Skin of body (tissue), 2 donors: ENCODE data around the gene TMEM178B. TPM values are rescaled to one million over a fixed set of nuclear protein-coding genes. Genes with fewer than 3 reads are reported as not detected.

Experiments
- DNase-seq: peaks from one replicate; lab custom pipeline; 2025; lab: John Stamatoyannopoulos, UW
- total RNA-seq: library from RNA; depleted of rRNA; stranded (reverse); fragments of >200 nt; gene quantifications from one replicate; pipeline ENCODE4 v1.2.3, GENCODE V29; 2014

Gene TMEM178B
- total RNA-seq, 1 donor from 2014 or later, result 0.49 TPM

DNA sequence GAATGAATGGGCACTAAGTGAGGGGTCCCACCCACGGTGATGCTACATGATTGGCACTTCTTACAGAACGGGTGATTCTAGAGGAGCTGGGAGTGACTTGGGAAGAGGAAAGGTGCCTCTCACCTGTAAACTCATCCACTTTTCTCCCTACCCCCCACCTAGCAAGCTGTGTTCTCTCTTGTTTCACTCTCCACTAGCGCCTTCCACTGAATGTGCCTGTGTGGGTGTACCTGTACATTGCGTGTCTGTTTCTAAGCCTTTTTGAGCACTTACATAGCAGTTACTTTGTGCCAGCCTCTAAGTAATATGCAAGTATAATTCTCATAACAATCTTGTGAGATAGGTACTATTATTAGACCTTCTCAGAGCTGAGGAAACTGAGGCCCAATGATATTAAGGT is 343.6 kb downstream of the TMEM178B start:
- DNase-seq, result no peak

DNA sequence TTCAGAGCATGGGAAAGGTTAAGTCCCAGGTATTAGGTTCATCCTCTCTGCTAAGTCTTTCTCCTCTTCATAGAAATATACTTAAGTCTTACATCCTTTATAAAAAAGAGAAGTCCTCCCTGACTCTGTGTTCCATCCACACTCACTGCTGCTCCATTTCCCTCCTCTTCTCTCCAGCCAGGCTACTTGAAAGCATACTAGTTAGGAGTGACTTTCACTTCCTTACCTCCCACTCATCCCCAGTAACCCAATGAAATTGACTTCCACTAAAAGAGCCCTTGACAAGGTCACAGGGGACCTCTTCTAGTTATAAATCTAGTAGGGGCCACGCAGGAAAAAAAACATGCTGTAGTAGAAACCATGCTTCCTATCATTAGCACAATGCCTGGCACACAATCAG is 344.2 kb downstream of the TMEM178B start:
- no peak for DNase-seq

DNA sequence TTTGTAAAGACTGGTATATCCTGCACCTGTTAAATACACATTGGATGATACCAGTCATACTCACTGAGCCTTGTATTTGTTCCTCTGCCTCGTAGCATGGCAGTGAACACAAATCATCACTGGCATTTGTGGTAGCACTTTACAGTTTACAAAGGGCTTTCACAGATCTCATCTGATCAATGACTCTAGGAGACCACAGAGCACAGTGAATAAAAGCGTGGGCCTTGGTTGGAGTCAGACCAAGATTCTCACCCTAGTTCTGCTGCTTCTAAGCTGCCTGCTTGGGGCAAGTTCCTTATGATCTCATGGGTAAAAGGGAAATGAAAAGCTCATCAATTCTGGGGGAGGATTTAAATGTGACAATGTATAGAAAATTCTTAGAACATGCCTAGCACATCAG is 347.4 kb downstream of the TMEM178B start:
- DNase-seq, result no peak

DNA sequence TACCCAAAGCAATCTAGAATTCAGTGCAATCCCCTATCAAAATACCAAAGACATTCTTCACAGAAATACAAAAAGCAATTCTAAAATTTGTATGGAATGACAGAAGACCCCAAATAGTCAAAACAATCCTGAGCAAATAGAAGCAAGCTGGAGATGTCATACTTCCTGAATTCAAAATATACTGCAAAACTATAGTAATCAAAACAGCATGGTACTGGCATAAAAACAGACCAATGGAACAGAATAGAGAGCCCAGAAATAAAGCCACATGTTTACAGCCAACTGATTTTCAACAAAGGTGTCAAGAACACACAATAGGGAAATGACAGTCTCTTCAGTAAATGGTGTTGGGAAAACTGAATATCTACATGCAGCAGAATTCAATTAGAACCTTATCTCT is 353.3 kb downstream of the TMEM178B start:
- DNase-seq, result no peak

DNA sequence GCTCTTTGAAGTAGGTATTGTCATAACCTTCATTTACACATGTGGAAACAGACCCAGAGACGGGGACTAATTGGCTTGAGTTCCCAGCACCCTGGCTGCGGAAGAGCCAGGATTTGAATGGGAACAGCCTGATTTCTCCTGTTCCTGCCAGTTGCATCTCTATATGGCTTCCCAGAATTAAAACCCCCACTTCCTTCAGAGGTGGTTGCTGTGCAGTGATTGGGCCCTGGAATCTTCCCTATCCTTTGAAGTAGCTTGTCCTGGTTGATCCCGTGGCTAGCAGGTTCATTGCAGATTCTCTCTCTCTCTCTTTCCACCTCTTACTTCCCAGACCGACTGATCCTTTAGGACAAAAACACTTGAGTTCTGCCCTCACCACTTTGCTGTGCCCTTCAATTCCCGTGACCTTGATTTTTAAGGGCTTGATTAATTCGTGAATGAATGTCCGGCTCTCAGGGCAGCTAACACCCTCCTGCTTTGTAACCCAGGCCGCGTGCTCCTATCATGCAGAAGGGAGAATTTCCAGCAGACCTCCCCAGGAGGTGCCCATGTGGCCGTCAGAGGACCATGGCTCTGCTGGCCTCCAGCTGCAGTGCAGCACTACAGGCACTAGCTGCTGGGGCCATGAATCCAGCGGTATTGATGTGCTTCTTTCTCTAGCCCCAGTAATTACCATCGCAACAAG is 356.7 kb downstream of the TMEM178B start:
- DNase-seq, result no peak

DNA sequence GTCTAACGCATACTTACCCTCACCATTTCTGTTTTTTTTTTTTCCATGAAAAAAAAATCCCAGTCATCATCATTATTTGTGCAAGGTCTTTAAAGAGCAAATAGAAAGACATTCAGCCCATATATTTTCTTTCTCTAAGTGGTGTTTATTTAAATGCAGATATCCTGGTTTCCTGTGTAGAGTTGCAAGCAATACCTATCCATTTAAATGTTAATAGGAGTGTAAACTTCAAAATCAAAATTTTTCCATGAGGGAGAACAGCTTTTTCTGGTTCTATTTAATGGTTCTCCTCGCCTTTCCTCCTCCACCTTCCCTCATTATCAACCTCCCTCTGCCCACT is 357.2 kb downstream of the TMEM178B start:
- DNase-seq, result no peak

DNA sequence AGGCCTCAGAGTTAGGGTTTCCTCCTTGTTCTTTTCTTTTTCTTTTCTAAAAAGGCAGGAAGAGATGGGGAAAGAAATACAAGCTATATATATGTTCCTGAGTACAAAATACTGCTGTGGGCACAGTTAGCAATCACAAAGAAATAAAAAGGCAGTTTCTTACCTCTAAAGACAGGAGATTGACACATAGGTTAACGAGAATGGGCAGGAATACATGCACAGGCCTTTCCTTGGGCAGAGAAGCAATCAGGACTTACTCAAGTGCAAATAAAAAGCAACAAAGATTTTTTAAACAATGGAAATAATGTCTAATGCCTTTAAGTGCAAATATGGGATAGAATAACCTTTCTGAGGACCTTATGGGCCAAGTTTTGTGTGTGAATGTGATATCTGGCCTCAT is 357.8 kb downstream of the TMEM178B start:
- DNase-seq, result no peak

DNA sequence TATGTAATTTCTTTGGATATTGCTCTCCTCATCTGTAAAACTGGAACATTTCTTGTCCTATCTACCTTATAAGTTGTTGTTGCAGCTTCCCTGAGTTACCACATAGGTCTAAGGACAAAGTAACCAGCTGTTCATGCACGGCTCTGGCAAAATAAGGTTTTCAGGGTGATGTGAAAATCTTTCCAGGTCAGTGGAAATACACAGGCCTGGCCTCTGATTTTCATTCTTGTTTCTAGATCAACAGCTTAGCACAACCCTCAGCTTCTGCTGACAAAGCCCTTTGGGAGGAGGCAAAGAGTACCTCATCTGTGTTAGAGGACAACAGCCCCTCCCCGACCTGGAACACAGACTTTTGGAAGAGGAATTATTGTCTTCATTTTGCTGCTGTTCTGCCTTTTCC is 359.8 kb downstream of the TMEM178B start:
- no peak for DNase-seq

DNA sequence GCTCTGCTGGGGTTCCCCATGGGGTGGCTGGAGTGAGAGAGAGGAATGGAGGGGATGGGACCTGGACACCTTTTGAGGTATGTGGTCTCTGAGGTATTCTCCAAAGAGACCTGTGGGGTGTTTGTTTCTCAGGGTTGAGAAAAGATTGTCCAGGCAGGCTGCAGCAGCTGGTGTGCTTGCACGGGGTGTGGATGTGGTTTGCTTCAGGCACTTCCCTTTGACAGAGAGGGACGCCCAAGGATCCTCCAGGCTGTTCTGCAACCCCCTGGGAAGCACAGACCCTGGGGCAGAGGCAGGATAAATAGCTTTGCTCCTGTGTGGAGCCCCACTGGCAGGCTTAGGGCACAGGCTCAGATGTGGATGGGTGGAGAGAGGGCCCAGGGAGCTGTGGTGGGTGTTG is 362.3 kb downstream of the TMEM178B start:
- DNase-seq, result no peak

DNA sequence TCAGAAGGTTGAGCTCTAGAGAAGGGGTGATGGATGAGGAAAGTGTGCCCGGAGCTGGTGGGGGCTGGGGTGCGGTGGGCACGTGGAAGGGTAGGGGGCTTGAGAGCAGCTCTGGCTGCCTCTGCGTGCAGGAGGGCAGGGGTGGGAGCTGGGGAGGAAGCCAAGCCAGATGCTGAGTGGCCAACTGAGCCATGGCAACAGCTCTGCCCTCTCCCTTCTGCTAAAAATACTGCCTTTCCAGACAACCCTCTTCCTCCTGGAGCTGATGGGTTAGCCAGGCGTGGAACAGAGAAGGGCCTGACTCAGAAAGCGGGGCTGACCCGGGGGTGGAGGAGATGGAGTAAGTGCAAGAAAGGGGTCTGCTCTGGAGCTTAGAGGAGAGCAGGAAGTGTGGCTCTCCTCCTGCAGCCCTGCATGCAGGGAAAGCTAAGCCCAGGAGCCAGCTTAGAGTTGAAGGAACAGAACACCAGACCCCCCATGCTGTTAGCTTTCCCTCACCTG is 362.8 kb downstream of the TMEM178B start:
- no peak for DNase-seq

DNA sequence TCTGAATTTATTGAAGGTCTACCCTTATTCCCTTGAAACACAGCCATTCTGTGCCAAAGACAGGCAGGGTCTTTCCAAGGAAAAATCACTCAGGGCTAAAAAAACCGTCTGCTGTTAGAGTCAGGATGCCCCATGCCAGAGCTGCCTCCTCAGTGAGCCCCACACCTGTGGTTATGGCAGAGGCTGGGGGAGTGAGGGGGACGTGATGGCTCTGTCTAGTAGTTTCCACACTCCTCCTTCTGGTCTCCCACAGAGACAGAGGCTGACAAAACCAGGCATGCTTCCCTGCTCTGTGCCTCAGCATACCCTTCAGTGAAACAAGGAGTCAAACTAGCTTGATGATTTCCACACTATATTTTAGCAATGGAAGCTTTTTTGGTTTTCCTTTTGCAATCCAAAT is 365.3 kb downstream of the TMEM178B start:
- no peak for DNase-seq

DNA sequence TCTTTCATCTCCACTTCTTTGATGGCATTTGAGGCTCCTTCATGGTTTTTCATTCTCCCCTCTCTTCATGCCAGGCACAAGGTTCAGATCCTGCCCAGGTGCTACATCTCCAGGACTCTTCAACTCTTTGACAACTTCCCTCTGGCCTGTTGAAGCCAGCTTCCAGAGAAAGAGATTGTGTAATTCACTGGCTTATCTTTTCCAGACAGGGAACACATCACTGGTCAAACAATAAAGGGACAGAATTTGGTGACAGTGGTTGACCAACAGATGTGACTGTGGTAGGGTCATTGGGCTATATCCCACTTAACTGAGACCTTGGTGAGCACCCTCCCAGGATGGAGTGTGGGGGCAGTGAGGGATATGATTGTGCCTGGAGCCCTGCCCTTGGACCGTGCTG is 365.9 kb downstream of the TMEM178B start:
- DNase-seq, result no peak

DNA sequence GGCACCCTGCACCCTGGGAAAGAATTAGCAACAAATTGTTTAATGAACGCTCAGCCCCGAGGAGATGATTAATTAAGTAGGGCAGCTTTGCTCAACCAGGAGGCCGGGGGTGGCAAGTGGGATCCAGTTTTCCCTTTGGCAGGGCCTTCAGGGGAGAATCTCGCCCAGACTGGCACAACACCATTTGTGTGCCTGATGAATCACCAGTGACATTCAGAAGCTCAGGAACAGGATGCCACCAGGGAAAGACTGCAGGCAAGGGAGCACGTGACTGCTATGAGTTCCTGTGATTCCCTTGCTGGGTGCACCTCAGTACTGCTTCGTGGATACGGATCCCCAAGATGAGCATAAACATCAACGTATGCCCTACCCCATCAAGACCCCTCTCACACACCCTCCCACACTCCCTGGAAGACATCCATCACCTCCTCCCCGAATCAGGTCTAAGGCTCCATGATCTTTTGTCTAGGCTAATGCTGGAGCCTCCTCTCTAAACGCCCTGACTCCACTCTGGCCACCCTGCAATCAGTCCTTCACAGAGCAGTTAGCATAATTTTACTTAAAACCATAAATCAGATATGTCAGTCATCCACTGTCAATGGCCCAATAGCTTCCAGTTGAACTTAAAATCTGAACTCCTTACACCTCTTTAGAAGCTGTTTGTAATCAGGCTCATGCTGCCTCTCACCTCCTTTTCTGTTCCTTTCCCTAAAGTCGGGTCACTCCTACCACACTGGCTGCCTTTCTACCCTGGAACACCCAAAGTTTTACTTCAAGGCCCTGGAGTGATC is 368.2 kb downstream of the TMEM178B start:
- DNase-seq, result no peak

DNA sequence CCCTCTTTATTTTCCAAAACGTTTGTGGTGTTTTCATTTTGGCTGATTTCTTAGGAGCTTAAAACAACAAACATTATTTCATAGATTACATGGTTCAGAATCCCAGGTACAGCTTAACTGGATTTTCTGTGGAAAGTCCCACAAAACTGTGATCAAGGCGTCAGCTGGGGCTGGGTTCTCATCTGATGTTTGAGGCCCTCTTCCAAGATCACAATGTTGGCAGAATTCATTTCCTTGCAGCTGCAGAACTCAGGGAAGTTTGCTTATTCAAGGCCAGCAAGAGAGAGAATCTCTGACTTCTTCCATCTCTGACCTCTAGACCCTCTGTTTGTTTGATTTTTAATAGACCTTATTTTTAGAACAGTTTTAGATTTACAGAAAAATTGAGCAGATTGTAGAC is 368.9 kb downstream of the TMEM178B start:
- no peak for DNase-seq

DNA sequence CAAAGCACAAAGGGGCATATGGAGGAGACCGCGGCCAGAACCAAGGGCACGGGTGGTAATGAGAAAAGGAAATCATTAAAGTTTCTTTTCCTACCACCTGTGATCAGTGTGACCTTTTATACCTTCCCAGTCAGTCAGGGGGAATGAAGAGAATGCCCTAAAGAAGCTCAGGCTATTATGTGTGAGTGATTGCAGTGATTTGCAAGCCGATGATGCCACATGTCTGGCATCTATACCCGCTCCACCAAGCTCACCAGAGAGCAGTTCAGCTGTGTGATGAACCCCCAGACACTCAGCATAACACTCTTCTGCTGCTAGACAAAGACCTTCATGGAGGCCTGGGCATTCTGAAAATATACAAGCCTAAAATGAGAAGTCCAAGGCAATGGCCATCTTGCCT is 371.1 kb downstream of the TMEM178B start:
- DNase-seq, result no peak

DNA sequence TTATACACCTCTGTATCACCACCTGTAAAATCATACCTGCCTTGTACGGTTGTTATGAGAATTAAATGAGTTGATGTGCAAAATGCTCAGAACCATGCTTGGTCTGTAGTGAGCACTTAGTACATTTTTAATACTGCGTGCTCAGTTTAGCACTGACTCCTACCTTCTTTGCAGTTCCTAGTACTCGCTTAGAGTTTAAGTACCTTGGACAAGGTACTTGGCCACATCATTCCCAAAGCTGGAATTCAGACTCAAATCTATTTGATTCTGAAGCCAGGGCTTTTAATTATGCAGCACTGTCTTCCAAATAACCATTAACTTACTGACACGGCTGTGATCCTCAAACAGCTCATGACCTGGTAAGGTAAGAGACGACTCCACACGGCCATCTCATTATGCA is 377.4 kb downstream of the TMEM178B start:
- no peak for DNase-seq

DNA sequence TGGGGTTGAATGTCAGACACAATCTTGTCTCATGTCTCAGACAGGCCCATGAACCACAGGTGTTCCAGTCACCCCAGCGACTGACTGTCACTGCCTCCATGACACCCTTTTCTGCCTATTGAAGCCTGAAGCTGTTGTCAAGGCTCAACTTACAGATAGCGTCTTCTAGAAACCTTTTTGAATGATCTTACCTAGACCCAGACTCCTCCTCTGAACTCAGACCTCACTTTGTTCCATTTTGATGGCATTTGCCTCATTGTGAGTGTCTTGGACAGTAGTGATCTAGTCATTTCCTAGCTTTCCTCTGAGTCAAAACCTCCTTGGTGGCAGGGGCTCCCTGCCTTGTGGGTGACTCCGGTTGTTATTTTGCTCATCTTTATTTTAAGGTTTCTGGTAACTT is 379.0 kb downstream of the TMEM178B start:
- DNase-seq, result no peak

DNA sequence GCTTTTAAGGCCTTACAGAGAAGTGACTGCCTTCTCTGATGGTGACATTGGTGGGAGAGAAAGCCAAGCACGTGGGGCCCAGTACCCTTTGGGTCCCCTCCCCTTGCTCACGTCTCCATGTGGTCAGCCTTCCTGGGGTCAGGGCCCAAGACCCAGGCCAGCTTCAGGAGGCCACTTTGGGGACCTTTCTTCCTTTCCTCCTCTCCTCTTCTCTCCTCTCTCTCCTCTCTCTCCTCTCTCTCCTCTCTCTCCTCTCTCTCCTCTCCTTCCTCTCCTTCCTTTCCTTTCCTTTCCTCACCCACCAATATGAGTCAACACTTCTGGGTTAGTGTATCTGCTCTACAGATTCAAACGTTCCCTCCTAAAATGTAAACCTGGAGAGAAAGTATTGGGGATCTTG is 380.5 kb downstream of the TMEM178B start:
- no peak for DNase-seq

DNA sequence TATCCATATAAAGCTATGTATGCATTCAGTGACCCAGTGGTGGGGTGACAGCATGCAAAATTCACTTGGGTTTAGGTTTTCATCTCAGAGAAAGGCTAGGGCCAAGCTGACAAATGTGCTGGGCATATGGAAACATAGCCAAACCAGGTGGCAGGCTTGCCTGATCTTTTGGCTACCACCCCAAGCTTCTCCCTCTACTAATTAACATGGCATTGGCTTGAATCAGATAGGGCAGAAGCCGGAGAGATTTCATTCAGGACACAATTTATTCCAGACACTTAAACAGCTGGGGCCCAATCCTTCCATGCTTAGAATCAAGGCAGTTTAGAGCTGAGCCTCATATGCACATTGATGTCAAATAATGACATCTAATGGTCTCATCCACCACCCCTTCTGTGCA is 381.9 kb downstream of the TMEM178B start:
- no peak for DNase-seq

DNA sequence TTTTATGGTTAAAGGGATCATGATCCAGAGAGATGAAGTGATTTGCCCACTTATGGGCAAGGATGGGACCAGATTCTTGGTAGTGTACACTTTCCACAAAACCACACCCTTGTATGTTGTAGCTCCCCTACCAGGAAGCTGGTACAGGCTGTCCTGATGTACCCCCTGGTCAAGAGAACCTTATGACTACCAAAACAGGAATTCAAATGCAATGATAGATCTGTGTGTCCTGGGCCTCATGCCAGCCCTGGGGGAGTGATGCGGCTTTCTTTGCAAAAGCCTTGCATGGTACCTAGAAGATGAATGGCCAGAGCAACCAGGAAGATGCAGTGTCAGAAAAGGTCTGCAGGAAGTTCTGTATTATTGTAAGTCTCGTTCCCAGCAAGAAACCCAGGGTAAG is 382.4 kb downstream of the TMEM178B start:
- DNase-seq, result no peak

DNA sequence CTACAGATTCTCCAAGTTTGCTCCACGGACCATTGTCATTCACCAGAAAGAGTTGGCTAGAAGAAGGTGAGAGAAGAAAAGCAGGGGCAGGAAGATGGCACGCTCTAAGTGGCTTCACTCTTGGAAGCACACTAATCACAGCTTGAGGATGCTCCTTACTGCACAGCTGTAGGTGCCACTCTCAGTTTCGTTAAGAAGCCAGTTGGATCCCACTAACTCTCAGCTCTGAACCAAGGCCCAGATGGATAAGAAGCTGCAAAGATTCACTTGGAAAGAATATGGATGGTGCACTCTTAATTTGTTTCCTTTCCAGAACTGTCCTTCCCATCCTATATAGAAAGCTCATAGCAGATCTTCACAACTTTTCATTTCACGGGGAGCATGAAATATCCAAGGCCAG is 382.8 kb downstream of the TMEM178B start:
- no peak for DNase-seq

DNA sequence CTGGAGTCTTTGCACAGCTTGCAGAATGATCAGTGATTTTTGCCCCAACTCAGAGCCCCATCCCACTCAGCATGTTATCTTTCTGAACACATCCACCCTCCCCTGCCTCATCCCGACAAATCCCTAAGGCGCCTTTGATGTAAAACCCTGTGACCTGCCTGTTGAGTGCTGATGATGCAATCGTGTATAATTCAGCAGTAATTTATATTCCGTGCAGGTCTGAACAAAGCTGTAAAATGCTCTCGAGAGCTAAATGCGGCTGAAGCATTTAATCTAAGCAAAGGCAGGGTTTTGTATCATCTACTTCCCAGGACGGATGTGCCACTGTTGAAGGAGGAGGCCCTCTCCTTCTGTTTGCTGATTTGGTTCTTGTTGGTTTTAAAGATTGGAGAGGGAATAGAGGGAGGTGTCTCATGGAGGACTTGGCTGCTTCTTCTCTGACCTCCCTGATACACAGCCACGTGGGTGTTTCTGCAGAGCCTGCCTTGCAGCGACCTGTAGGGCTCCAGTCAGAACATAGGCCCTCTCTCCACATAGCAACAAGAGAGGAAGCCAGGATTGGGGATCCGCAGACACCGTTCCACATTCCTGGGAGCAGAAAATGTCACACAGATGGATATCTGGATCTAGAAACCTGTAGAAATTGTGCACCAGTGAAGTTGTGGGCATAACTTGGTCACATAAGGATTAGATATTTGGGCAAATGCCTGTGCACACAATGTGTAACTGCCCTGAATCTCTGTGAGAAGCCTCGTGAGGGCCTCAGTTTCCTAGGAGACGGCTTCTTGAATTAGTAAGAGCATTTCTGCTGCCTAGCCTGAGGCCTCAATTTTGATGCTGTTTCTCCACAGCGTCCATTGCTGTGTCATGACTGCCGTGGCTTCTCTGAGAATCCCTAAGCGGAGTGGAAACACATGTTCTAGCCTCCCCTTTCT is 387.2 kb downstream of the TMEM178B start:
- peak; percentile 4 for DNase-seq
